NB4 (cell line): ENCODE results near the gene PTPRK.

Experiments used
- DNase-seq: peaks from one replicate; pipeline ENCODE4 v3.0.0; 2010; ENCODE audit warnings: low read depth
- H3K4me3 ChIP-seq: one replicate; pipeline ENCODE4 v1.5.1; 2011; ENCODE audit warnings: mild to moderate bottlenecking, low read depth, low read length, moderate library complexity
- MYC ChIP-seq: IDR thresholded peaks from 2 replicates; pipeline ENCODE4 v1.6.1; 2011; ENCODE audit warnings: low read depth, low read length
- POLR2A ChIP-seq: IDR thresholded peaks from 2 replicates; pipeline ENCODE4 v1.6.1; 2011; ENCODE audit warnings: mild to moderate bottlenecking; ENCODE audit not compliant: insufficient read length; ENCODE audit errors: extremely low read depth
- TF ChIP-seq, protein P1 (sequence below): IDR thresholded peaks from 2 replicates; pipeline ENCODE4 v1.6.1; 2011; ENCODE audit warnings: low read depth, low read length
- TF ChIP-seq, protein P2 (sequence below): IDR thresholded peaks from one replicate; pipeline ENCODE4 v1.5.1; 2012; ENCODE audit warnings: low read depth, low read length

The PTPRK gene

DNA sequence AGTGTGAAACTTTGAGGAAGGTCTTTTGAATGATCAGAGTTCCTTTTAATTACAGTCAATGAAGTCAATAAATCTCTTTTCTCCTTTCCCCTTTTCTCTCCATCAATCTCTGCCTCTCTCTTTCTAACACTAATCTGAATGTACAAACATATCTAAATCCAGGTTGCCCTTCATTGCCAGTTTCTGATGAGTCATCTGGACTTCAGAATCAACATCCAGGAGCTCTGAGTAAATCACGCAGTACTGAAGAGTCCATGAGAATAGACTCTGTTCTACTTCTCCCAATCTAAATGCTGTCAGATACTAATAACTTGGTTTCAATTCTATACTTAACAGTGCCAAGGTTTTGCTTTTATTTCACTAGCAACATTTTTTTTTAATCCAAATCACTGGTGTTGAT lies 380.9 kb downstream of the PTPRK start:
- DNase-seq = no peak

DNA sequence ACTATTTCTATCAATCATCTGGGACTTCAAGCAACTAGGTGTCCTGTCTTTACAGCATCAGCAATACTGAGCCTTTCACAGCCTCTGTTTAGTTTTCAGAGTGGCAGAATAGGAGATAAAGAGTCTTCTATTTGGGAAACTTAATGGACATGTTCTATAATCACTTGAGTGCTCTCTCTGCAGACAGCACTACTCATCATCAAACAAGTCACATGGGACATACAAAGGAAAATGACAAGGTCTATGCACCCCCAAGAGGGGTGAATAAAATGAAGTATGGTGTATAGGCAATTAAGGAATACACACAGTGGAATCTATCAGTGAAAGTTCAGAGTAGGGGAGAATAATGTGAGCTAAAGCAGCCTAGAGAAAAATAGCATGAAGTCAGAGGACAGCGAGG lies 381.7 kb downstream of the PTPRK start:
- TF ChIP-seq, protein P1, sequence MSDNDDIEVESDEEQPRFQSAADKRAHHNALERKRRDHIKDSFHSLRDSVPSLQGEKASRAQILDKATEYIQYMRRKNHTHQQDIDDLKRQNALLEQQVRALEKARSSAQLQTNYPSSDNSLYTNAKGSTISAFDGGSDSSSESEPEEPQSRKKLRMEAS = no peak
- no peak for TF ChIP-seq MYC
- TF ChIP-seq, protein P2, sequence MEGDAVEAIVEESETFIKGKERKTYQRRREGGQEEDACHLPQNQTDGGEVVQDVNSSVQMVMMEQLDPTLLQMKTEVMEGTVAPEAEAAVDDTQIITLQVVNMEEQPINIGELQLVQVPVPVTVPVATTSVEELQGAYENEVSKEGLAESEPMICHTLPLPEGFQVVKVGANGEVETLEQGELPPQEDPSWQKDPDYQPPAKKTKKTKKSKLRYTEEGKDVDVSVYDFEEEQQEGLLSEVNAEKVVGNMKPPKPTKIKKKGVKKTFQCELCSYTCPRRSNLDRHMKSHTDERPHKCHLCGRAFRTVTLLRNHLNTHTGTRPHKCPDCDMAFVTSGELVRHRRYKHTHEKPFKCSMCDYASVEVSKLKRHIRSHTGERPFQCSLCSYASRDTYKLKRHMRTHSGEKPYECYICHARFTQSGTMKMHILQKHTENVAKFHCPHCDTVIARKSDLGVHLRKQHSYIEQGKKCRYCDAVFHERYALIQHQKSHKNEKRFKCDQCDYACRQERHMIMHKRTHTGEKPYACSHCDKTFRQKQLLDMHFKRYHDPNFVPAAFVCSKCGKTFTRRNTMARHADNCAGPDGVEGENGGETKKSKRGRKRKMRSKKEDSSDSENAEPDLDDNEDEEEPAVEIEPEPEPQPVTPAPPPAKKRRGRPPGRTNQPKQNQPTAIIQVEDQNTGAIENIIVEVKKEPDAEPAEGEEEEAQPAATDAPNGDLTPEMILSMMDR = no peak
- TF ChIP-seq POLR2A = no peak
- DNase-seq = no peak
- no peak overlapping the region for H3K4me3 ChIP-seq

More for the DNA sequence above, 380.9 kb downstream of the PTPRK start:
- H3K4me3 ChIP-seq = no peak overlapping the region
- TF ChIP-seq MYC (no peak), POLR2A (no peak)
- TF ChIP-seq, protein P1 = no peak
- TF ChIP-seq, protein P2 = no peak

DNA sequence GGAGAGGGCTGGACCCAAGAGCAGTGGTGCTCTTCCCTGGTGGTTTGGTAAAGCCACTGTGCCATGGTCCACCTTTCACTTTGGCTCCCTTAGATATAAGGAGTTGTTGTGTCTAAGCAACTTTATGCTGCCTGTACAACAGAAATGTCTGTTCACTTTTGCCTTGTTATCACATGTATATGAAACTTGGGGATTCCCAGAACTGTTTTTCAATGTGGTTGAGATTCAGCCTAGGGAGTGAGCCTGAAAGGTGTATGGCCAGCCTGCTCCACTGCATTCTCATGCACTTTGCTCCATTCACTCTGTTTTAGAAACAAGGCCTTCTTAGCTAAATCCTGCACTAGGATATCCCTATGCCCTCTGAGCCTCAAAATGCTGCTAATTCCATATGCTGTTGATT lies 385.1 kb downstream of the PTPRK start:
- H3K4me3 ChIP-seq = no peak overlapping the region
- TF ChIP-seq, protein P2 = no peak
- TF ChIP-seq, protein P1 = no peak
- TF ChIP-seq MYC (no peak), POLR2A (no peak)
- DNase-seq = no peak

DNA sequence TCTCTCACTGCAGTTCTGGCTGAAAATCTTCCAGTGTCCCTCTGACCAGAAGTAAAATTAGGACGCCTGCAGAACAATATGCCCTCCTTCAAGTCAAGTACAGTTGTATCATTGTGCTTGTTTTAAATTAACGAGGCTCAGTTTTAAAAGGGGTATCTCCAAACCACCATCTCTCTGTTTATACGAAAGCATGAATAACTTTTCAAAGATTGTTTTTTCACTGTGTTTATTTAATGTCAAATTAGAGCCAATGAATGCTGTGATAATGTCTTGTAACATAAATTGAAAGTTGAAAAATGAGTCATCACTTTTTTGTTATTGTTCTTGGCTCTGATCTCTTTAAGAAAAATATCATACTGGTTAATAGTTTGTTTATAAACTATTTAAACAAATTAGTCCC lies 388.8 kb downstream of the PTPRK start:
- TF ChIP-seq MYC (no peak), POLR2A (no peak)
- TF ChIP-seq, protein P2 = no peak
- TF ChIP-seq, protein P1 = no peak
- no peak for DNase-seq
- no peak overlapping the region for H3K4me3 ChIP-seq

DNA sequence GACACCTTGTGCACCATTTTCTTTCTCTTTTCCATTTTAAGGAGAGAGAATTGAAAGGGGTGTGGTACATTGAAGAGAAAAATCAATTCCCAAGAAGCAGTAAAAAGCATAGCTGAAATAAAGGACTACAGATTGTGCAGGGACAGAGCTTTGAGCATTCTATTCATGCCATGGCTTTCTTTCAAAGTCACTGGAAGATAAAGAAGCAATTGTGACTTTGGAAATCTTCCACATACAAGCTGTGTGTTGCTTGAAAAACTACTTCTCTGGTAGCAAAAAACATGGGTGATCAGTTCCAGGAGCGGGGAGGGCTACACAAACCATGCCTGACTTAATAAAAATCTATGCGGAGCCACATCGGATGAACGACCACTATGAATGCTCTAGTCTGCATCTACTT lies 389.4 kb downstream of the PTPRK start:
- TF ChIP-seq, protein P1 = no peak
- TF ChIP-seq, protein P2 = no peak
- TF ChIP-seq MYC (no peak), POLR2A (no peak)
- no peak overlapping the region for H3K4me3 ChIP-seq
- no peak for DNase-seq

DNA sequence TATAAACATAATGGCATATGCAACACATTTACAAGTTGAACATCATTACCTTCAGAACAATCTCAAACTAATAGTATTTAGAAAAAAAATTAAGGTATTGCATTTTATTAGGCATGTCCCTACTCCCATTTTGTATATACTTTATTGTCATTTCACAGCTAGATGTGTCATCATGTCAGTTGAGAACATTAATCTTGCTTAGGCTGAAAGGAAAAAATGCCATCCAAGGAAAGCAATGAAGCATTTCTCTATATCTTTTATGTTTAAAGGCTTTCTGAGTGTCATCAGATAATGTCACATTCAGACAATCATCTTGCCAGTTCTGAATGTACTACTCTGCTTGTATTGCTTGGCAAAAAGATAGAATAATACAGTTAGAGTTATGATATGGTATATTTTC lies 390.7 kb downstream of the PTPRK start:
- H3K4me3 ChIP-seq = no peak overlapping the region
- no peak for DNase-seq
- TF ChIP-seq, protein P2 = no peak
- no peak for TF ChIP-seq MYC
- no peak for TF ChIP-seq POLR2A
- TF ChIP-seq, protein P1 = no peak
